ENCODE data around the gene NUDT19.

Gene NUDT19

GRCh38 chr19:32717496-32717895, 25.9 kb downstream of the NUDT19 start:
- DNase-seq: no peak

- DNase-seq: no peak
These were observed 26.7 kb downstream of the NUDT19 start for GRCh38 chr19:32718286-32718685.

- DNase-seq: no peak
These were observed 28.0 kb downstream of the NUDT19 start, which contains the start of gene TDRD12 for GRCh38 chr19:32719611-32720059. Gene TDRD12 (plus strand): TSS chr19:32719767. CDS start chr19:32720073, 306 bp downstream.

- DNase-seq: no peak
These were observed 28.8 kb downstream of the NUDT19 start for GRCh38 chr19:32720216-32720935.

- no peak for DNase-seq
These were observed 29.3 kb downstream of the NUDT19 start for GRCh38 chr19:32720936-32721250.

- DNase-seq: no peak
These were observed 44.3 kb downstream of the NUDT19 start for GRCh38 chr19:32735936-32736335.

- no peak for DNase-seq
These were observed 51.4 kb downstream of the NUDT19 start for GRCh38 chr19:32743021-32743420.

- DNase-seq: no peak
These were observed 51.8 kb downstream of the NUDT19 start for GRCh38 chr19:32743447-32743846.

GRCh38 chr19:32744555-32745325, 53.1 kb downstream of the NUDT19 start:
- DNase-seq: no peak

GRCh38 chr19:32745594-32746251, 54.1 kb downstream of the NUDT19 start:
- peak; percentile 59 for DNase-seq

- DNase-seq: peak; percentile 71
These were observed 55.1 kb downstream of the NUDT19 start for GRCh38 chr19:32746631-32747196.

GRCh38 chr19:32748497-32748896, 56.9 kb downstream of the NUDT19 start:
- DNase-seq: no peak

GRCh38 chr19:32748948-32749347, 57.3 kb downstream of the NUDT19 start:
- no peak for DNase-seq

GRCh38 chr19:32749361-32749760, 57.7 kb downstream of the NUDT19 start:
- no peak for DNase-seq

- DNase-seq: no peak
These were observed 58.9 kb downstream of the NUDT19 start for GRCh38 chr19:32750441-32751055.

- DNase-seq: no peak
These were observed 59.4 kb downstream of the NUDT19 start for GRCh38 chr19:32751066-32751465.

GRCh38 chr19:32757189-32757588, 65.6 kb downstream of the NUDT19 start:
- DNase-seq: no peak
